Stimulated activated CD8-positive, alpha-beta memory T cell treated with anti-CD3 and anti-CD28 coated beads, Interleukin-4, amount 100 ng/mL, for 24 hours (primary cell): ENCODE data around the gene ALDOB.

Experiments used
- DNase-seq: peaks from one replicate; pipeline ENCODE4 v3.0.0-alpha.2; 2020; ENCODE audit warnings: low read depth

The ALDOB gene

GRCh38 chr9:101455656-101456240 lies 20.2 kb upstream of the ALDOB start:
- no peak for DNase-seq

- DNase-seq, result no peak
These were observed 18.4 kb upstream of the ALDOB start for GRCh38 chr9:101453776-101454570.

GRCh38 chr9:101451498-101451897 lies 15.9 kb upstream of the ALDOB start:
- DNase-seq, result no peak

- DNase-seq, result no peak
These were observed 15.4 kb upstream of the ALDOB start for GRCh38 chr9:101450931-101451330.

GRCh38 chr9:101449071-101449721 lies 13.6 kb upstream of the ALDOB start:
- peak; percentile 37 for DNase-seq

GRCh38 chr9:101448680-101449070 lies 13.1 kb upstream of the ALDOB start:
- no peak for DNase-seq

GRCh38 chr9:101446732-101447131 lies 11.2 kb upstream of the ALDOB start:
- DNase-seq, result no peak

- DNase-seq, result no peak
These were observed 9.9 kb upstream of the ALDOB start for GRCh38 chr9:101445353-101446029.

- no peak for DNase-seq
These were observed 7.8 kb upstream of the ALDOB start for GRCh38 chr9:101443364-101443771.

GRCh38 chr9:101442736-101443135 lies 7.2 kb upstream of the ALDOB start:
- no peak for DNase-seq

- DNase-seq, result no peak
These were observed 6.7 kb upstream of the ALDOB start for GRCh38 chr9:101442318-101442717.

GRCh38 chr9:101440714-101441230 lies 5.2 kb upstream of the ALDOB start:
- DNase-seq, result no peak

GRCh38 chr9:101438523-101438922 lies 2.9 kb upstream of the ALDOB start:
- DNase-seq, result no peak

- no peak for DNase-seq
These were observed 2.2 kb upstream of the ALDOB start for GRCh38 chr9:101437806-101438232.

GRCh38 chr9:101434998-101435397 lies 576 bp downstream of the ALDOB start:
- DNase-seq, result no peak

- no peak for DNase-seq
These were observed 2.3 kb downstream of the ALDOB start for GRCh38 chr9:101433229-101433628.

GRCh38 chr9:101432740-101433139 lies 2.8 kb downstream of the ALDOB start:
- DNase-seq, result no peak

- DNase-seq, result no peak
These were observed 3.4 kb downstream of the ALDOB start for GRCh38 chr9:101432171-101432570.

GRCh38 chr9:101429736-101430135 lies 5.8 kb downstream of the ALDOB start:
- no peak for DNase-seq

- DNase-seq, result no peak
These were observed 6.7 kb downstream of the ALDOB start for GRCh38 chr9:101428909-101429308.

- DNase-seq, result no peak
These were observed 7.5 kb downstream of the ALDOB start for GRCh38 chr9:101427957-101428655.

GRCh38 chr9:101427358-101427757 lies 8.2 kb downstream of the ALDOB start:
- no peak for DNase-seq
